A549 (cell line): ENCODE measurements around the gene CDH4. TPM values are rescaled to one million over a fixed set of nuclear protein-coding genes. Genes with fewer than 3 reads are reported as not detected.

ENCODE experiments used
- ATAC-seq, 2 experiments: fragments of 200-7000 bp in 1 of 2; fragments of >200 bp in 1 of 2; cut with Nextera tagmentation in 1 of 2; cut with Tn5 transposase in 1 of 2; 3 replicates each; pipeline versions ENCODE4 v1.8.0 to v1.9.1; 2018 to 2020; ENCODE audit warnings: mild to moderate bottlenecking in 1 of 2, moderate library complexity in 1 of 2
- CTCF ChIA-PET: fragments of 300-600 bp; sonication (Branson Sonifier 250); formaldehyde crosslinking; extraction: SDS; loops from one replicate; lab custom pipeline; 2021; ENCODE audit warnings: antibody characterized with exemption, inconsistent platforms; lab: Yijun Ruan, JAX
- POLR2A ChIA-PET: fragments of 350-600 bp; formaldehyde crosslinking; extraction: SDS; loops from one replicate; lab custom pipeline; 2021; ENCODE audit warnings: antibody characterized with exemption, inconsistent platforms; lab: Yijun Ruan, JAX
- DNase-seq, 2 experiments: peaks; one replicate each; pipeline versions ENCODE4 v3.0.0 to v3.0.0-alpha.2; 2011 to 2016; ENCODE audit warnings: low read depth in 1 of 2, low spot score in 1 of 2
- FAIRE-seq: peaks from 2 replicates; lab custom pipeline; 2011; peaks lifted over from hg19 to GRCh38; lab: Jason Lieb, UNC
- H3K27ac ChIP-seq, 2 experiments: fragments of >200 bp; sonication (Bioruptor Twin); formaldehyde crosslinking; 3 replicates each; pipeline ENCODE4 v1.5.1; 2016 to 2017
- H3K4me1 ChIP-seq: fragments of >200 bp; sonication (Bioruptor Twin); formaldehyde crosslinking; 3 replicates; pipeline ENCODE4 v1.6.1; 2016
- H3K4me2 ChIP-seq: fragments of >200 bp; sonication (Bioruptor Twin); formaldehyde crosslinking; 3 replicates; pipeline ENCODE4 v1.6.1; 2016
- H3K4me3 ChIP-seq: fragments of >200 bp; sonication (Bioruptor Twin); formaldehyde crosslinking; 3 replicates; pipeline ENCODE4 v1.5.1; 2016
- H3K9me3 ChIP-seq: fragments of >200 bp; sonication (Bioruptor Twin); formaldehyde crosslinking; 3 replicates; pipeline ENCODE4 v1.6.1; 2016
- CBX2 ChIP-seq: fragments of 200-600 bp; sonication (generic); IDR thresholded peaks from 2 replicates; pipeline ENCODE4 v1.6.1; 2016; ENCODE audit warnings: low read depth, mild to moderate bottlenecking, borderline replicate concordance
- CHD2 ChIP-seq: fragments of 150-350 bp; IDR thresholded peaks from 2 replicates; pipeline ENCODE4 v1.6.1; 2014; ENCODE audit warnings: low read length; ENCODE audit not compliant: partially characterized antibody
- EHF ChIP-seq: fragments of 250-450 bp; sonication (Bioruptor Pico); IDR thresholded peaks from 2 replicates; pipeline ENCODE4 v1.5.0; 2020; ENCODE audit warnings: mild to moderate bottlenecking
- EHMT2 ChIP-seq: fragments of 200-600 bp; sonication (generic); IDR thresholded peaks from 2 replicates; pipeline ENCODE4 v1.6.1; 2016; ENCODE audit warnings: antibody characterized with exemption, low read depth, mild to moderate bottlenecking, moderate library complexity
- FOSB ChIP-seq: fragments of 250-450 bp; sonication (Bioruptor Pico); IDR thresholded peaks from 2 replicates; pipeline ENCODE4 v1.5.0; 2020; ENCODE audit warnings: mild to moderate bottlenecking, moderate library complexity
- GATA3 ChIP-seq: IDR thresholded peaks from 2 replicates; pipeline ENCODE4 v1.6.1; 2012; ENCODE audit warnings: borderline replicate concordance
- HOXB13 ChIP-seq: fragments of 250-450 bp; sonication (Bioruptor Pico); IDR thresholded peaks from 2 replicates; pipeline ENCODE4 v1.5.0; 2020; ENCODE audit warnings: low read depth, mild to moderate bottlenecking, moderate library complexity
- JUNB ChIP-seq: fragments of >200 bp; sonication (Bioruptor Twin); formaldehyde crosslinking; IDR thresholded peaks from 2 replicates; pipeline ENCODE4 v1.6.1; 2016
- MYC ChIP-seq: IDR thresholded peaks from 2 replicates; pipeline ENCODE4 v1.6.1; 2012; ENCODE audit warnings: mild to moderate bottlenecking, inconsistent platforms, low read length, improper control_type of control experiment, borderline replicate concordance
- NFE2L2 ChIP-seq: fragments of 150-350 bp; conservative IDR thresholded peaks from 2 replicates; pipeline ENCODE4 v1.6.1; 2014; ENCODE audit warnings: low read length
- NR3C1 ChIP-seq: fragments of >200 bp; sonication (Bioruptor Twin); formaldehyde crosslinking; IDR thresholded peaks from 3 replicates; pipeline ENCODE4 v1.6.1; 2017
- RARB ChIP-seq: fragments of 250-450 bp; sonication (Bioruptor Pico); IDR thresholded peaks from 2 replicates; pipeline ENCODE4 v1.8.0; 2021; ENCODE audit warnings: mild to moderate bottlenecking, moderate library complexity
- RFX5 ChIP-seq: fragments of 450-650 bp; IDR thresholded peaks from 2 replicates; pipeline ENCODE4 v1.7.1; 2014; ENCODE audit warnings: antibody characterized with exemption, mild to moderate bottlenecking, moderate library complexity
- RNF2 ChIP-seq: fragments of 200-600 bp; sonication (generic); IDR thresholded peaks from 2 replicates; pipeline ENCODE4 v1.6.1; 2016; ENCODE audit warnings: low read depth, mild to moderate bottlenecking, antibody characterized with exemption, moderate library complexity, borderline replicate concordance
- TFCP2L1 ChIP-seq: fragments of 250-450 bp; sonication (Bioruptor Pico); IDR thresholded peaks from 2 replicates; pipeline ENCODE4 v1.5.0; 2021; ENCODE audit warnings: mild to moderate bottlenecking
- WGBS: methylation state at CpG from one replicate; pipeline ENCODE4 v1.1.6; 2017; ENCODE audit errors: missing lambda C conversion rate; 5-methylcytosine and 5-hydroxymethylcytosine counted together
- polyA plus RNA-seq, 4 experiments: library from polyadenylated mRNA; depleted of rRNA in 3 of 4; stranded (reverse); fragments of >200 nt; fragmentation: RNase III in 1 of 4; extraction: RNeasy Plus Mini Kit Qiagen cat#74134 plus additional on column Dnase treatment in 1 of 4; gene quantifications; 2 replicates in 3 of 4; 3 replicates in 1 of 4; pipeline ENCODE4 v1.2.3, GENCODE V29; 2011 to 2017
- TF ChIP-seq, protein P1 (sequence below): fragments of 200-600 bp; sonication (generic); IDR thresholded peaks from 2 replicates; pipeline ENCODE4 v1.6.1; 2016; ENCODE audit warnings: antibody characterized with exemption, mild to moderate bottlenecking, moderate library complexity
- TF ChIP-seq, protein P2 (sequence below): fragments of >200 bp; sonication (Bioruptor Twin); formaldehyde crosslinking; IDR thresholded peaks from 2 replicates; pipeline ENCODE4 v1.6.1; 2016
- TF ChIP-seq, protein P3 (sequence below): fragments of 250-450 bp; sonication (Bioruptor Pico); IDR thresholded peaks from 2 replicates; pipeline ENCODE4 v1.5.0; 2020; ENCODE audit warnings: low read depth, mild to moderate bottlenecking, moderate library complexity
- TF ChIP-seq, protein P4 (sequence below): IDR thresholded peaks from 2 replicates; pipeline ENCODE4 v1.6.1; 2012
- TF ChIP-seq, protein P5 (sequence below): IDR thresholded peaks from 2 replicates; pipeline ENCODE4 v1.6.1; 2012

Gene CDH4
- polyA plus RNA-seq, 2 of the 4 experiments (the other 2 are of a cell fraction) = 3.4 to 10.3 TPM

DNA sequence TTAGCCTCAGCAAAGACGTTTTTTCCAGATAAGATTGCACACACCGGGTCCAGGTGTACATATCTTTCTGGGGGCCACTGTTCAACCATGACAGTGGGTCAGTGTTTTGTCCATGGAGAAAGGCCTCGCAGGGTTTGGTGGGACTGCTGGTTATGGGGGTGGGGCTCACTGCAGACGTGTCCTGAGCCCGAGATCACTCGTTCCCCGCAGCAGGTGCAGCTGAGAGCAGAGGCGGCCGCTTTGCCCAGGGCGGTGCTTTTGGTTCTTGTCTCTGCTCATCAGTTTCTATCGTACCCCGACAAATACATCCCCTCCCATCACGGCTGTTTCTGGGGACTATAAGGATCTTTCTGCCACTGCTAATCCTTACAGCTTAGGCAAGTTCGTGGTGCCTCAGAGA lies 166.9 kb downstream of the CDH4 start:
- DNase-seq = no peak
- H3K4me2 ChIP-seq = no peak overlapping the region
- no peak for FAIRE-seq
- no peaks in the 10 kb centered on the region for H3K9me3 ChIP-seq
- no peak for ATAC-seq
- ChIA-PET CTCF (no interaction called here), POLR2A (no interaction called here)
- no peaks in the 10 kb centered on the region for H3K4me1 ChIP-seq
- H3K4me3 ChIP-seq = no peak overlapping the region
- 82% methylated on average over 14 of the region's 14 CpGs for WGBS
- TF ChIP-seq RNF2 = no peak
- TF ChIP-seq NFE2L2 = no peak
- TF ChIP-seq NR3C1 = no peak
- TF ChIP-seq HOXB13 = no peak
- TF ChIP-seq JUNB = no peak
- no peak for TF ChIP-seq CHD2
- TF ChIP-seq FOSB (CRISPR knock-in tag) = no peak
- TF ChIP-seq RFX5 = no peak
- TF ChIP-seq, protein P1, sequence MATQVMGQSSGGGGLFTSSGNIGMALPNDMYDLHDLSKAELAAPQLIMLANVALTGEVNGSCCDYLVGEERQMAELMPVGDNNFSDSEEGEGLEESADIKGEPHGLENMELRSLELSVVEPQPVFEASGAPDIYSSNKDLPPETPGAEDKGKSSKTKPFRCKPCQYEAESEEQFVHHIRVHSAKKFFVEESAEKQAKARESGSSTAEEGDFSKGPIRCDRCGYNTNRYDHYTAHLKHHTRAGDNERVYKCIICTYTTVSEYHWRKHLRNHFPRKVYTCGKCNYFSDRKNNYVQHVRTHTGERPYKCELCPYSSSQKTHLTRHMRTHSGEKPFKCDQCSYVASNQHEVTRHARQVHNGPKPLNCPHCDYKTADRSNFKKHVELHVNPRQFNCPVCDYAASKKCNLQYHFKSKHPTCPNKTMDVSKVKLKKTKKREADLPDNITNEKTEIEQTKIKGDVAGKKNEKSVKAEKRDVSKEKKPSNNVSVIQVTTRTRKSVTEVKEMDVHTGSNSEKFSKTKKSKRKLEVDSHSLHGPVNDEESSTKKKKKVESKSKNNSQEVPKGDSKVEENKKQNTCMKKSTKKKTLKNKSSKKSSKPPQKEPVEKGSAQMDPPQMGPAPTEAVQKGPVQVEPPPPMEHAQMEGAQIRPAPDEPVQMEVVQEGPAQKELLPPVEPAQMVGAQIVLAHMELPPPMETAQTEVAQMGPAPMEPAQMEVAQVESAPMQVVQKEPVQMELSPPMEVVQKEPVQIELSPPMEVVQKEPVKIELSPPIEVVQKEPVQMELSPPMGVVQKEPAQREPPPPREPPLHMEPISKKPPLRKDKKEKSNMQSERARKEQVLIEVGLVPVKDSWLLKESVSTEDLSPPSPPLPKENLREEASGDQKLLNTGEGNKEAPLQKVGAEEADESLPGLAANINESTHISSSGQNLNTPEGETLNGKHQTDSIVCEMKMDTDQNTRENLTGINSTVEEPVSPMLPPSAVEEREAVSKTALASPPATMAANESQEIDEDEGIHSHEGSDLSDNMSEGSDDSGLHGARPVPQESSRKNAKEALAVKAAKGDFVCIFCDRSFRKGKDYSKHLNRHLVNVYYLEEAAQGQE = no peak
- TF ChIP-seq, protein P2, sequence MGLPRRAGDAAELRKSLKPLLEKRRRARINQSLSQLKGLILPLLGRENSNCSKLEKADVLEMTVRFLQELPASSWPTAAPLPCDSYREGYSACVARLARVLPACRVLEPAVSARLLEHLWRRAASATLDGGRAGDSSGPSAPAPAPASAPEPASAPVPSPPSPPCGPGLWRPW = no peak
- TF ChIP-seq, all 56 proteins: peak for 0
- H3K27ac ChIP-seq = no peak overlapping the region

DNA sequence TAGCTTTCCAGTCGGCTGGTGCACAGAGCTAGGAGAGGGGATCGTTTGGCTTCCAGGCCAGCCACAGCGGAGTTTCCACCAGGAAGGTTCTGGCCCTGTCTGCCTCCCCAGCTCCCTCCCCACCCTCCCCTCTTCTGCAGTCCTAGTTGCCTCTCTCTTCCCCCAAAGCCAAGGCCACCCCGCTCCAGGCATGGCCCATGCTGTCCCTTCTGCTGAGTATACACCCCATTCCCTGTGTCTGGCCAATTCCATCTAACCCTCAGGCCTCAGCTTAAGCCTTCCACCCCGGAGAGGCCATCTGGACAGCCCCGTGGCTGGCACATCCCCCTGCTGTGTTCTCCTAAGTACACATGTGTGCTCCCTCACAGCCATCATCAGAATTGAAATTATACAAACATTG lies 167.4 kb downstream of the CDH4 start:
- no peak for ATAC-seq
- WGBS = 64% methylated on average over 6 of the region's 6 CpGs

More for the DNA sequence above, 167.4 kb downstream of the CDH4 start:
- TF ChIP-seq TFCP2L1 (CRISPR knock-in tag) = no peak
- TF ChIP-seq, protein P1 = no peak
- TF ChIP-seq, protein P3, sequence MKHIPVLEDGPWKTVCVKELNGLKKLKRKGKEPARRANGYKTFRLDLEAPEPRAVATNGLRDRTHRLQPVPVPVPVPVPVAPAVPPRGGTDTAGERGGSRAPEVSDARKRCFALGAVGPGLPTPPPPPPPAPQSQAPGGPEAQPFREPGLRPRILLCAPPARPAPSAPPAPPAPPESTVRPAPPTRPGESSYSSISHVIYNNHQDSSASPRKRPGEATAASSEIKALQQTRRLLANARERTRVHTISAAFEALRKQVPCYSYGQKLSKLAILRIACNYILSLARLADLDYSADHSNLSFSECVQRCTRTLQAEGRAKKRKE = no peak
- TF ChIP-seq MYC = no peak
- TF ChIP-seq EHMT2 = no peak
- TF ChIP-seq, protein P4, sequence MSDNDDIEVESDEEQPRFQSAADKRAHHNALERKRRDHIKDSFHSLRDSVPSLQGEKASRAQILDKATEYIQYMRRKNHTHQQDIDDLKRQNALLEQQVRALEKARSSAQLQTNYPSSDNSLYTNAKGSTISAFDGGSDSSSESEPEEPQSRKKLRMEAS = no peak
- TF ChIP-seq GATA3 = no peak
- TF ChIP-seq CBX2 = no peak
- TF ChIP-seq, protein P5, sequence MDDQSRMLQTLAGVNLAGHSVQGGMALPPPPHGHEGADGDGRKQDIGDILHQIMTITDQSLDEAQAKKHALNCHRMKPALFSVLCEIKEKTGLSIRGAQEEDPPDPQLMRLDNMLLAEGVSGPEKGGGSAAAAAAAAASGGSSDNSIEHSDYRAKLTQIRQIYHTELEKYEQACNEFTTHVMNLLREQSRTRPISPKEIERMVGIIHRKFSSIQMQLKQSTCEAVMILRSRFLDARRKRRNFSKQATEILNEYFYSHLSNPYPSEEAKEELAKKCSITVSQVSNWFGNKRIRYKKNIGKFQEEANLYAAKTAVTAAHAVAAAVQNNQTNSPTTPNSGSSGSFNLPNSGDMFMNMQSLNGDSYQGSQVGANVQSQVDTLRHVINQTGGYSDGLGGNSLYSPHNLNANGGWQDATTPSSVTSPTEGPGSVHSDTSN = no peak
- no peak for TF ChIP-seq EHF (CRISPR knock-in tag)
- no peak for TF ChIP-seq RARB (CRISPR knock-in tag)
- Histone ChIP-seq H3K27ac (no peak overlapping the region), H3K4me1 (no peaks in the 10 kb centered on the region), H3K4me3 (no peak overlapping the region), H3K9me3 (no peaks in the 10 kb centered on the region), H3K4me2 (no peak overlapping the region)
- no peak for FAIRE-seq
- DNase-seq = no peak
- POLR2A ChIA-PET = no interaction called here
- CTCF ChIA-PET = no interaction called here
